HCT116 (cell line): ENCODE results near the gene PSMC2. TPM values are rescaled to one million over a fixed set of nuclear protein-coding genes. Genes with fewer than 3 reads are reported as not detected.
A peak's percentile ranks its signal among the peaks of the same experiment; 100 is the strongest.

Experiments used
- ATAC-seq: fragments of 200-7000 bp; cut with Tn5 transposase; 2 replicates; pipeline ENCODE4 v1.9.1; 2020; ENCODE audit warnings: mild to moderate bottlenecking, moderate library complexity
- Bru-seq: library from RNA; stranded (reverse); fragments of 400-500 nt; gene quantifications from one replicate; lab custom pipeline; 2021; lab: Mats Ljungman, UMichigan
- BruChase-seq, 2 experiments: library from RNA; stranded (reverse); fragments of 400-500 nt; gene quantifications; one replicate each; lab custom pipeline; 2021; lab: Mats Ljungman, UMichigan
- BruUV-seq: library from RNA; stranded (reverse); fragments of 400-500 nt; replicated peaks from 2 replicates; lab custom pipeline; 2021; lab: Mats Ljungman, UMichigan
- CTCF ChIA-PET: fragments of 300-600 bp; sonication (Branson Sonifier 250); formaldehyde crosslinking; loops from one replicate; lab custom pipeline; 2021; ENCODE audit warnings: antibody characterized with exemption; lab: Charles Lee
- POLR2A ChIA-PET: fragments of 300-600, 350-600 bp; sonication (Branson Sonifier 250); formaldehyde crosslinking; loops from one replicate; lab custom pipeline; 2021; ENCODE audit warnings: antibody characterized with exemption; lab: Charles Lee
- RAD21 ChIA-PET, 2 experiments: fragments of 300-600 bp; sonication (Branson Sonifier 250); formaldehyde crosslinking; loops; one replicate each; lab custom pipeline; 2023; ENCODE audit warnings: low total read pairs in 2 of 2; ENCODE audit not compliant: uncharacterized antibody in 2 of 2, unreplicated experiment in 2 of 2, low non-redundant PET in 1 of 2; lab: Charles Lee
- DNase-seq: peaks from one replicate; pipeline ENCODE4 v3.0.0-alpha.2; 2010; ENCODE audit warnings: low read depth, low spot score
- H2AFZ ChIP-seq: fragments of 200-600 bp; shearing (Covaris generic), sonication (generic); 2 replicates; pipeline ENCODE4 v1.6.1; 2017; ENCODE audit warnings: low read depth, mixed run types, mixed read lengths, antibody characterized with exemption, low read length; ENCODE audit not compliant: poor library complexity, severe bottlenecking
- H3K27ac ChIP-seq: 2 replicates; pipeline ENCODE4 v1.5.1; 2012; ENCODE audit warnings: low read depth, low read length
- H3K27me3 ChIP-seq: fragments of 200-600 bp; sonication (generic); 2 replicates; pipeline ENCODE4 v1.6.1; 2016; ENCODE audit warnings: mixed run types, low read length, mixed read lengths; ENCODE audit not compliant: insufficient read depth
- H3K36me3 ChIP-seq, 2 experiments: fragments of 200-500 bp in 1 of 2; fragments of 200-600 bp in 1 of 2; sonication (Bioruptor generic) in 1 of 2; sonication (generic) in 1 of 2; 2 replicates each; pipeline versions ENCODE4 v1.5.1 to v1.6.1; 2014 to 2016; ENCODE audit warnings: low read length in 2 of 2, inconsistent platforms in 1 of 2, mixed read lengths in 1 of 2, mixed run types in 1 of 2; ENCODE audit not compliant: insufficient read depth in 2 of 2, control insufficient read depth in 1 of 2
- H3K4me1 ChIP-seq, 2 experiments: fragments of 200-600 bp in 1 of 2; sonication (generic) in 1 of 2; 2 replicates each; pipeline versions ENCODE4 v1.5.1 to v1.6.1; 2012 to 2017; ENCODE audit warnings: low read length in 2 of 2, inconsistent platforms in 1 of 2, mild to moderate bottlenecking in 1 of 2, mixed read lengths in 1 of 2, mixed run types in 1 of 2, moderate library complexity in 1 of 2; ENCODE audit not compliant: insufficient read depth in 2 of 2, control insufficient read depth in 1 of 2
- H3K4me2 ChIP-seq: fragments of 200-600 bp; sonication (generic); 2 replicates; pipeline ENCODE4 v1.6.1; 2017; ENCODE audit warnings: mixed run types, low read length, mixed read lengths
- H3K4me3 ChIP-seq, 2 experiments: fragments of 200-600 bp in 1 of 2; sonication (generic) in 1 of 2; replicated peaks in 1 of 2; 2 replicates each; pipeline ENCODE4 v1.5.1; 2011 to 2016; ENCODE audit warnings: low read length in 2 of 2, control low read depth in 1 of 2, low read depth in 1 of 2, mild to moderate bottlenecking in 1 of 2, mixed read lengths in 1 of 2, mixed run types in 1 of 2
- H3K79me2 ChIP-seq: fragments of 200-600 bp; sonication (generic); 2 replicates; pipeline ENCODE4 v1.6.1; 2017; ENCODE audit warnings: mild to moderate bottlenecking, mixed run types, low read length, moderate library complexity, mixed read lengths; ENCODE audit not compliant: insufficient read depth
- H3K9ac ChIP-seq: fragments of 200-600 bp; sonication (generic); 2 replicates; pipeline ENCODE4 v1.6.1; 2016; ENCODE audit warnings: low read length, mixed read lengths
- H3K9me2 ChIP-seq: fragments of 200-600 bp; sonication (generic), shearing (Covaris generic); 2 replicates; pipeline ENCODE4 v1.6.1; 2017; ENCODE audit warnings: mixed run types, mild to moderate bottlenecking, moderate library complexity; ENCODE audit not compliant: insufficient read depth
- H3K9me3 ChIP-seq, 2 experiments: fragments of 200-500 bp in 1 of 2; fragments of 200-600 bp in 1 of 2; sonication (Bioruptor generic) in 1 of 2; sonication (generic) in 1 of 2; 2 replicates each; pipeline ENCODE4 v1.6.1; 2014 to 2017; ENCODE audit warnings: low read length in 2 of 2, mixed read lengths in 2 of 2, inconsistent platforms in 1 of 2, low read depth in 1 of 2, mild to moderate bottlenecking in 1 of 2, mixed run types in 1 of 2, moderate library complexity in 1 of 2; ENCODE audit not compliant: control insufficient read depth in 1 of 2, insufficient read depth in 1 of 2
- H4K20me1 ChIP-seq: fragments of 200-600 bp; sonication (generic), shearing (Covaris generic); 2 replicates; pipeline ENCODE4 v1.6.1; 2017; ENCODE audit warnings: mixed run types, mild to moderate bottlenecking, moderate library complexity; ENCODE audit not compliant: insufficient read depth
- ATF3 ChIP-seq: IDR thresholded peaks from 2 replicates; pipeline ENCODE4 v1.6.1; 2012
- CBX3 ChIP-seq: IDR thresholded peaks from 2 replicates; pipeline ENCODE4 v1.6.1; 2012; ENCODE audit warnings: low read depth
- CEBPB ChIP-seq: IDR thresholded peaks from 2 replicates; pipeline ENCODE4 v1.6.1; 2012; ENCODE audit warnings: low read depth
- EGR1 ChIP-seq: IDR thresholded peaks from 2 replicates; pipeline ENCODE4 v1.6.1; 2012; ENCODE audit warnings: low read depth
- ELF1 ChIP-seq: IDR thresholded peaks from 2 replicates; pipeline ENCODE4 v1.6.1; 2012; ENCODE audit warnings: low read depth, borderline replicate concordance
- EZH2 ChIP-seq: fragments of 200-600 bp; sonication (generic); IDR thresholded peaks from 2 replicates; pipeline ENCODE4 v1.6.1; 2017; ENCODE audit warnings: antibody characterized with exemption, mixed run types
- FOSL1 ChIP-seq: IDR thresholded peaks from 2 replicates; pipeline ENCODE4 v1.6.1; 2012; ENCODE audit warnings: low read depth
- POLR2A ChIP-seq: IDR thresholded peaks from 2 replicates; pipeline ENCODE4 v1.7.0; 2011; ENCODE audit warnings: borderline replicate concordance; ENCODE audit not compliant: insufficient read depth, insufficient read length; ENCODE audit errors: extremely low read depth
- POLR2AphosphoS5 ChIP-seq: IDR thresholded peaks from 2 replicates; pipeline ENCODE4 v1.6.1; 2011; ENCODE audit warnings: mild to moderate bottlenecking, low read depth, low read length, moderate library complexity
- SIN3A ChIP-seq: IDR thresholded peaks from 2 replicates; pipeline ENCODE4 v1.6.1; 2012; ENCODE audit warnings: low read depth
- SP1 ChIP-seq: IDR thresholded peaks from 2 replicates; pipeline ENCODE4 v1.6.1; 2012; ENCODE audit warnings: low read depth
- SRF ChIP-seq: IDR thresholded peaks from 2 replicates; pipeline ENCODE4 v1.6.1; 2012; ENCODE audit warnings: low read depth
- TCF7L2 ChIP-seq: IDR thresholded peaks from 2 replicates; pipeline ENCODE4 v1.7.0; 2011; ENCODE audit warnings: borderline replicate concordance, inconsistent platforms; ENCODE audit not compliant: insufficient read depth, insufficient read length; ENCODE audit errors: extremely low read depth
- YY1 ChIP-seq: IDR thresholded peaks from 2 replicates; pipeline ENCODE4 v1.6.1; 2011; ENCODE audit warnings: low read length, low read depth, moderate library complexity, mild to moderate bottlenecking; ENCODE audit not compliant: insufficient replicate concordance; ENCODE audit errors: extremely low read depth
- ZBTB33 ChIP-seq: IDR thresholded peaks from 2 replicates; pipeline ENCODE4 v1.6.1; 2011; ENCODE audit warnings: mild to moderate bottlenecking, low read length, moderate library complexity; ENCODE audit not compliant: insufficient replicate concordance; ENCODE audit errors: extremely low read depth
- ZFX ChIP-seq: fragments of 450-650 bp; IDR thresholded peaks from 2 replicates; pipeline ENCODE4 v1.6.1; 2017
- intact Hi-C: fragments of 100-400 bp; cut with micrococcal nuclease; formaldehyde crosslinking; loops from 2 replicates; pipeline ENCODE4 v1.10.0; 2022
- long read RNA-seq: library from polyadenylated mRNA; unstranded; transcript quantifications from one replicate; pipeline ENCODE4 v2.0.0, GENCODE V29; 2021; ENCODE audit not compliant: unreplicated experiment
- polyA plus RNA-seq: library from polyadenylated mRNA; unstranded; fragments of >200 nt; gene quantifications from 2 replicates; pipeline ENCODE4 v1.2.1, GENCODE V29; 2012; ENCODE audit warnings: missing spikeins
- total RNA-seq: library from RNA; stranded (reverse); gene quantifications from one replicate; pipeline ENCODE4 v1.2.1, GENCODE V29; 2021; ENCODE audit not compliant: unreplicated experiment
- TF ChIP-seq, protein P1 (sequence below): IDR thresholded peaks from 2 replicates; pipeline ENCODE4 v1.6.1; 2012

Gene PSMC2
- total RNA-seq (121 TPM), Bru-seq, nascent RNA (percentile 81 among the genes with signal in this experiment), BruChase-seq, experiment 1, labeled RNA remaining after a 6-hour chase (percentile 89 among the genes with signal in this experiment), BruChase-seq, experiment 2, labeled RNA remaining after a 2-hour chase (percentile 78 among the genes with signal in this experiment)
- polyA plus RNA-seq, result 102 and 132 TPM in 2 replicates
- long read RNA-seq, transcript PSMC2-201 (12 exons, 2,637 nt), result major isoform, 116 of 169 reads
- long read RNA-seq, partial matches to known transcripts, result 43 of 169 reads
- long read RNA-seq, other reads (novel, unspliced or antisense), result 10 of 169 reads

DNA sequence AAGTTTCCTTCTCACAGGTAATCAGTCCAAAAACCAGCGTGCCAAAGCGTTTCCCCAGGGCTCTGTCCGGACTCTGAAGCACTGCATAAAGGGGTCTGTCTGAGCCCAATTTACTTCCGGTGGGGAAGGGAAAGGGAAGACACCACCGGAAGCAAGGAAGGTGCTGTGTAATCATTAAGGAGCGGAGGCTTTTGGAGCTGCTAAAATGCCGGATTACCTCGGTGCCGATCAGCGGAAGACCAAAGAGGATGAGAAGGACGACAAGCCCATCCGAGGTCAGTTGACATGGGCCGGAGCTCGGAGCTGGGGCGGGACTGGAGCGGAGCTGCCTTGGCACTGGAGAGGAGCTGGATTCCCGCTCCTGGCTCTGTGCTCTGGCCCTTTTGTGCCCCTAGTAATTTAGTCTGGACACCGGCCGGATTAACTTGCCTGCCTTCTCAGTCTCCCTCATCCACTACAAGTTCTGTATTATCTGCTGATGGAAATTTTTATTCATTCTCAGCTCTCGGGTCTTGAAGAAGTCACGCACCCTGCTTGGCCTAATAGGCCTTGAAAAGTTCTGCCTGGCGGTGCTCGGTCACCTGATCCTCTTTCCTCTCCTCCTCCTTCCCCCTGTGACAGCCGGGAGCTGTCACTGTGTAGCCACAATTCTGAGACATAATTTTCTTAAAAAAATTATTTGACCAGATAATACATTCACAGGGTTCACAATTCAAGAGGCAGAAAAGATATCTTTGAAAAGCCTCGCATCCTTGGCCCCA, at the start of gene PSMC2:
PSMC2 (plus strand) TSS at position 137 of the 761 bp plus-strand sequence; CDS start at position 206, 69 bp downstream.
- Histone ChIP-seq H3K9me3 (no peaks in the 10 kb centered on the region), H3K4me3 (peak within 1 kb of the TSS; percentile 86 to 95), H3K79me2 (peaks cover 77% of the 10 kb centered on the region), H3K36me3 (peaks cover 3 to 9% of the 10 kb centered on the region in 2 experiments; a peak in 2 of 4 replicates)
- ATAC-seq (peak; percentile 74), DNase-seq (peak; percentile 94)
- POLR2A ChIA-PET, result interaction anchor here (0.5 to 1.4 kb wide), 2 partner anchors 10 to 23 kb away, joined by 5 to 8 read pairs; no protein-coding TSS in a partner anchor
- intact Hi-C loops, result no loop called here
- TF ChIP-seq EGR1 (peak; percentile 35; the same call in 1 of the 2 replicates), EZH2 (no peak), SIN3A (peak; percentile 81; the same call in 1 of the 2 replicates), ZBTB33 (no peak), POLR2AphosphoS5 (peak; percentile 91), TCF7L2 (peak; percentile 66), CBX3 (no peak), CEBPB (no peak; the same call in 1 of the 2 replicates), SRF (peak; percentile 71), YY1 (peak; percentile 84), FOSL1 (no peak), ATF3 (no peak), POLR2A (peak; percentile 45), ELF1 (peak; percentile 59), ZFX (peak; percentile 96), SP1 (no peak)
- TF ChIP-seq, protein P1, sequence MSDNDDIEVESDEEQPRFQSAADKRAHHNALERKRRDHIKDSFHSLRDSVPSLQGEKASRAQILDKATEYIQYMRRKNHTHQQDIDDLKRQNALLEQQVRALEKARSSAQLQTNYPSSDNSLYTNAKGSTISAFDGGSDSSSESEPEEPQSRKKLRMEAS, result peak; percentile 76
- TF ChIP-seq, all 23 proteins: peak for 10
- Histone ChIP-seq H3K27me3 (no peaks in the 10 kb centered on the region), H3K9me2 (no peaks in the 10 kb centered on the region), H4K20me1 (peaks cover 2% of the 10 kb centered on the region; the same call in 1 of the 2 replicates), H3K9ac (peak within 1 kb of the TSS; percentile 79), H3K4me2 (peak within 1 kb of the TSS; percentile 75), H3K4me1 (peaks cover 18 to 22% of the 10 kb centered on the region in 2 experiments), H3K27ac (peak within 1 kb of the TSS; percentile 68), H2AFZ (no peak within 1 kb of the TSS)
- ChIA-PET RAD21 (no interaction called here), CTCF (no interaction called here)
- TSS peak; percentile 73 for BruUV-seq
